Ectodermal cell (in vitro differentiated cells): ENCODE results near the gene SESN1.

Experiments used
- H3K27ac ChIP-seq: 2 replicates; pipeline ENCODE4 v1.7.0; 2013; ENCODE audit warnings: mild to moderate bottlenecking, low read depth, low read length; ENCODE audit not compliant: insufficient read depth, poor library complexity, severe bottlenecking
- H3K27me3 ChIP-seq: 2 replicates; pipeline ENCODE4 v1.7.0; 2013; ENCODE audit warnings: mild to moderate bottlenecking, low read length; ENCODE audit not compliant: insufficient read depth, control insufficient read depth, poor library complexity, severe bottlenecking
- H3K36me3 ChIP-seq: one replicate; pipeline ENCODE4 v1.7.0; 2013; ENCODE audit warnings: low read length; ENCODE audit not compliant: control insufficient read depth, insufficient read depth
- H3K4me1 ChIP-seq: one replicate; pipeline ENCODE4 v1.7.0; 2013; ENCODE audit warnings: low read length; ENCODE audit not compliant: control insufficient read depth, insufficient read depth
- H3K4me3 ChIP-seq: 2 replicates; pipeline ENCODE4 v1.7.0; 2013; ENCODE audit warnings: low read depth, low read length, control low read depth; ENCODE audit not compliant: insufficient read depth
- H3K9me3 ChIP-seq: 2 replicates; pipeline ENCODE4 v1.7.0; 2013; ENCODE audit warnings: mild to moderate bottlenecking, low read length, moderate library complexity; ENCODE audit not compliant: control insufficient read depth
- WGBS, 2 experiments: methylation state at CpG; one replicate each; pipeline ENCODE4 v1.1.7; 2013; ENCODE audit warnings: missing lambda C conversion rate in 2 of 2; 5-methylcytosine and 5-hydroxymethylcytosine counted together

The SESN1 gene

DNA sequence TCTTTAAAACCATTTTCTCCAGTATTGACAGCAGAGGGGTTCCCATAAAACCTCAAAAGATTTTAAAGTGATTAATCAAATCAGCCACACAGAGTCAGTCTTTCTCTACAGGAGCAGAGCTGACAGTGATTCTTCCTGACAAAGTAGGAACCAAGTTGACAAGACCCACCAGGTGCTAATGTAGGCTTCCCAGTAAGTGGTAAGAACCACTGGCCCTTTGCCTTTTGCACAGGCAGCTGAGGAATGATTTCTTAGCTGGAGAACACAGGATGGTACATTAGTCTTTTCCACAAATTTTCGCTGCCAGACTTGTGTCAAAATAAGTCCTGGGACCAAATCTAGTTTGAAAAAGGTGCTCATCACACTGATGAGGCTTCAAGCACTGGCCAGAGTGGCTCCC lies 150.6 kb downstream of the SESN1 start:
- no peak overlapping the region for H3K4me3 ChIP-seq
- no peak overlapping the region for H3K27ac ChIP-seq
- no peaks in the 10 kb centered on the region for H3K36me3 ChIP-seq
- no peaks in the 10 kb centered on the region for H3K9me3 ChIP-seq
- H3K27me3 ChIP-seq = no peaks in the 10 kb centered on the region
- no peaks in the 10 kb centered on the region for H3K4me1 ChIP-seq
- 88 to 93% methylated on average over 1 of the region's 1 CpG for WGBS, 2 experiments

DNA sequence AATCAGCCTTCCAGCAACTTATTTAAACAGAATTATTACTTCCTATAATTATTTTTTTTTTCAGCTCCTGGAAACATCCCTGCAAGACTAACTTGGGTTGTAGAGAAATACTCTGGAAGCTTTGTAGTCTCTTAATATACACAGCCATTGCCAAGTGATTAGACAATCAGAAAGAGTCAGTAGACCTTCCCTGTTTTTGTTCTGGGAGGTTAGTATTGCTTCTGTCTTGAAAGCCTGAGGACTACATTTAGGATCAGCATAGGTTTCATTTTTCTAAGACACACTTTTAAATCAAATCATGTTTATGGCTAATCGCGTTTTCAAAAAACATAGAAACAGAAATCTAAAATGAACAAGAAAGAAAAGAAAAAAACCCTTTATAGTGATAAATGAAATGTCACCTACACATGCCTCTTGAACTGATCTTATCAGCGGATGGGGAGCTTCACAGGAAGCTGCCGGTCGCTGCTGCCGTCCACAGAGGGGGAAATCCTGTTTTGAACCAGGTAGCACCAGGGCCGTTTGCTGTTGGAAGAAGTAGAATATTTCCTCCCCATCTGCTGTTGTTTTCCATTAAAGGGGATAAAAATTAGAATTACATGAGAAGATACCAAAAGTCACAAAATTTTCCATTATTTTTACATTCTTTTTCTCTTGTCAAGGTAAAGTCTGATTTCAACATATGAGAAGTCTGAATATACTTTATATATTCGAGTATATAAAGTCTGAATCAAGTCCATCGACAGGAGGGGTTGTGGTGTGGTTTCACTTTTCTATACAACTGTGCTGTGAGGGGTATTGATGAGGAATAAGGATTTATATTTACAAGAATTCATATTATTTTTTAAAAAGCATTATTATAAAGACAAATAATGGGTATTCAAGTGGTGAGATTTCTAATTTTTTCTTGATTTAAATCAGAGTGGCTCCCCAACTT lies 151.8 kb downstream of the SESN1 start:
- Histone ChIP-seq H3K9me3 (no peaks in the 10 kb centered on the region), H3K36me3 (no peaks in the 10 kb centered on the region), H3K27ac (no peak overlapping the region), H3K4me1 (no peaks in the 10 kb centered on the region), H3K27me3 (no peaks in the 10 kb centered on the region), H3K4me3 (no peak overlapping the region)
- WGBS, 2 experiments = 94 to 100% methylated on average over 5 to 7 of the region's 9 CpGs

DNA sequence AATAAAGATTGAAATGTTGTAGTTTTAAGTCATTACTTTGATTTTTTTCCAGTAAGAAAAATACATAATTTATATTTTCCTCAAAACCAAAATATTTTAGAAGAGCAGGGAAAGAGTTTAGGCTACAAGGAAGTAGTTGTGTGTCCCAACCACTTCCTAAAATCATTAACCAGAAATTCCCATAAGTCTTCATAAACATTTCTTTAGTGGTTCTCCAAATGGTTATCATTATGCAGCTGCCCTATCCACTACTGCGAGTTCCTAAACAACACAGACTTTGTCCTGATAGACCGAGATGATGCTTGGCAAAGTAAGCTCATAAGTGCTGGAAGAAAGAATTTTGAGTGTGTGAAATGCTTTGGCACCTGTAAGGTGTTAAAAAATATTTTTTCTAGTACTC lies 152.8 kb downstream of the SESN1 start:
- Histone ChIP-seq H3K36me3 (no peaks in the 10 kb centered on the region), H3K4me1 (no peaks in the 10 kb centered on the region), H3K4me3 (no peak overlapping the region), H3K9me3 (no peaks in the 10 kb centered on the region), H3K27me3 (no peaks in the 10 kb centered on the region), H3K27ac (no peak overlapping the region)
- WGBS, 2 experiments = 93 to 100% methylated on average over 2 of the region's 2 CpGs

DNA sequence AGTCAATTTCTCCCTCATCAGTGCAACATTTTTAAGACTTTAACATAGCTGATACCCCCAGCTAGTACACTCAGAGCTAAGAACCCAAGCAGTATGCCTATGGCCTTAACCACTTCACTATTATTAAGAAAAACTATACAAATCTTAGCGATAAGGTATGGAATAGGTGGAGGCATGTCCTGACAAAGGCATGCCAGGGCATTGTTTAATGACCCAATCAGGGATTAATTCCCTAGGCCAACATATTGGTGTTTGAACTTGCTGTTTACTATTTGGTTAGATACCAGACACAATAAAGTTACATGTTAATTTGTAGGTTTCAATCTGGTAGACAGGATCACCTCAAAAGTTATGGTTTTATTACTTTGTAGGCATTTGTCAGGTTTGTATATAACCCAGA lies 153.4 kb downstream of the SESN1 start:
- Histone ChIP-seq H3K4me1 (no peaks in the 10 kb centered on the region), H3K27ac (no peak overlapping the region), H3K27me3 (no peaks in the 10 kb centered on the region), H3K36me3 (no peaks in the 10 kb centered on the region), H3K9me3 (no peaks in the 10 kb centered on the region), H3K4me3 (no peak overlapping the region)
- WGBS, 2 experiments = 100% methylated on average over 1 of the region's 1 CpG

DNA sequence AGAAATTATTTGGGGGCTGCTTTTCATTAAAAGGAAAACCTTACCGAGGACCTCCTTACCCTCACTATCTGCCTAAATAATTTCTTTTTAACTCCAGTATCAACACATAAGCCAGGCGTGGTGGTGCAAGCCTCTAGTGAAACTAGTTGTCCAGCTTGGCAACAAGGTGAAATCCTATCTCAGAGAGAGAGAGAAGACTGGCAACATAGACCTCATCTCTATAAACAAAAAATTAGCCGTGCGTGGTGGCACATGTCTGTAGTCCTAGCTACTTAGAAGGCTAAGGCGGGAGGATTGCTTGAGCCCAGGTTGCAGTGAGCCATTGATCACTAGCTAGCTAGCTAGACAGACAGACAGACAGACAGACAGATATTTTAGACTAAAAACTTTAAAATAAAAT lies 153.9 kb downstream of the SESN1 start:
- no peaks in the 10 kb centered on the region for H3K9me3 ChIP-seq
- 83 to 90% methylated on average over 5 of the region's 5 CpGs for WGBS, 2 experiments
- H3K27ac ChIP-seq = no peak overlapping the region
- no peaks in the 10 kb centered on the region for H3K4me1 ChIP-seq
- H3K36me3 ChIP-seq = no peaks in the 10 kb centered on the region
- no peak overlapping the region for H3K4me3 ChIP-seq
- H3K27me3 ChIP-seq = no peaks in the 10 kb centered on the region

DNA sequence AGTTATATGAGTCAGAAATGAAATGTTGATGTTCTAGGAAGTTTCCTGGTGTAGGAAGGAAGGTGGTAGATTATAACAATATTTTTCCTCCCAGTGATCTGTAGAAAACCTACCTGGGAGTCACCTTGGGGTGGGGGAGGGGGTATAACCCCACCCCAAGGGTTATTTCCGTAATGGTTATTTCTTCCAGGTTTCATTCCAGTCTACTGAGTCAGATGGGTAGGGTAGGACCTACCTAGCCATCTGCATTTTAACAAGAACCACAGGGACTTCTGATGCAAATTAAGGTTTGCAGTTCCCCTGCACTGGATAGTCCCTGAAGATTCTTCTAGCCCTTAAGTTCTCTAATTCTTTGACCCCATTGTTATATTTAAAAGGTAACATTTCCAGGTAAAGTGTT lies 157.5 kb downstream of the SESN1 start:
- Histone ChIP-seq H3K27ac (no peak overlapping the region), H3K36me3 (no peaks in the 10 kb centered on the region), H3K9me3 (no peaks in the 10 kb centered on the region), H3K4me3 (no peak overlapping the region), H3K27me3 (no peaks in the 10 kb centered on the region), H3K4me1 (no peaks in the 10 kb centered on the region)
- 65 to 75% methylated on average over 1 of the region's 1 CpG for WGBS, 2 experiments
